MCF 10A (cell line): ENCODE results near the gene CKAP2. TPM values are rescaled to one million over a fixed set of nuclear protein-coding genes. Genes with fewer than 3 reads are reported as not detected.
A peak's percentile ranks its signal among the peaks of the same experiment; 100 is the strongest.

Source experiments
- BruUV-seq: library from RNA; stranded (reverse); fragments of 400-500 nt; replicated peaks from 2 replicates; lab custom pipeline; 2021; lab: Mats Ljungman, UMichigan
- CTCF ChIA-PET: fragments of 300-600 bp; sonication (Branson Sonifier 250); formaldehyde crosslinking; extraction: SDS; loops from one replicate; lab custom pipeline; 2021; ENCODE audit warnings: antibody characterized with exemption, inconsistent platforms; lab: Yijun Ruan, JAX
- POLR2A ChIA-PET: fragments of 300-600, 350-650 bp; sonication (Branson Sonifier 250); formaldehyde crosslinking; extraction: SDS; loops from one replicate; lab custom pipeline; 2020; ENCODE audit warnings: antibody characterized with exemption, inconsistent platforms; lab: Yijun Ruan, JAX
- DNase-seq: peaks from one replicate; pipeline ENCODE4 v3.0.0-alpha.2; 2018; ENCODE audit not compliant: unreplicated experiment
- H3K27ac Mint-ChIP-seq: one replicate; pipeline ENCODE4 v1.8.0; 2022; ENCODE audit warnings: mild to moderate bottlenecking, low read depth, mixed read lengths; ENCODE audit not compliant: unreplicated experiment
- H3K27me3 Mint-ChIP-seq: one replicate; pipeline ENCODE4 v1.8.0; 2022; ENCODE audit warnings: mixed read lengths; ENCODE audit not compliant: insufficient read depth, unreplicated experiment
- H3K36me3 Mint-ChIP-seq: one replicate; pipeline ENCODE4 v1.8.0; 2022; ENCODE audit warnings: mild to moderate bottlenecking, moderate library complexity, mixed read lengths; ENCODE audit not compliant: insufficient read depth, unreplicated experiment
- H3K4me1 Mint-ChIP-seq: one replicate; pipeline ENCODE4 v1.8.0; 2022; ENCODE audit warnings: mixed read lengths; ENCODE audit not compliant: insufficient read depth, unreplicated experiment
- H3K4me3 Mint-ChIP-seq: one replicate; pipeline ENCODE4 v1.8.0; 2022; ENCODE audit warnings: mild to moderate bottlenecking, moderate library complexity, mixed read lengths; ENCODE audit not compliant: unreplicated experiment
- H3K9me3 Mint-ChIP-seq: one replicate; pipeline ENCODE4 v1.8.0; 2022; ENCODE audit warnings: mixed read lengths; ENCODE audit not compliant: unreplicated experiment
- CTCF ChIP-seq: fragments of 200-600 bp; IDR thresholded peaks from one replicate; pipeline ENCODE4 v1.8.0; 2022; ENCODE audit warnings: antibody characterized with exemption, mild to moderate bottlenecking; ENCODE audit not compliant: unreplicated experiment
- intact Hi-C: fragments of 100-400 bp; cut with micrococcal nuclease; formaldehyde crosslinking; loops from 2 replicates; pipeline ENCODE4 v1.14.1; 2022
- total RNA-seq: library from RNA; stranded (reverse); gene quantifications from 2 replicates; pipeline ENCODE4 v1.2.3, GENCODE V29; 2022

CKAP2 gene
- total RNA-seq, 1 experiment from 2014 or later: 50.7 TPM

DNA sequence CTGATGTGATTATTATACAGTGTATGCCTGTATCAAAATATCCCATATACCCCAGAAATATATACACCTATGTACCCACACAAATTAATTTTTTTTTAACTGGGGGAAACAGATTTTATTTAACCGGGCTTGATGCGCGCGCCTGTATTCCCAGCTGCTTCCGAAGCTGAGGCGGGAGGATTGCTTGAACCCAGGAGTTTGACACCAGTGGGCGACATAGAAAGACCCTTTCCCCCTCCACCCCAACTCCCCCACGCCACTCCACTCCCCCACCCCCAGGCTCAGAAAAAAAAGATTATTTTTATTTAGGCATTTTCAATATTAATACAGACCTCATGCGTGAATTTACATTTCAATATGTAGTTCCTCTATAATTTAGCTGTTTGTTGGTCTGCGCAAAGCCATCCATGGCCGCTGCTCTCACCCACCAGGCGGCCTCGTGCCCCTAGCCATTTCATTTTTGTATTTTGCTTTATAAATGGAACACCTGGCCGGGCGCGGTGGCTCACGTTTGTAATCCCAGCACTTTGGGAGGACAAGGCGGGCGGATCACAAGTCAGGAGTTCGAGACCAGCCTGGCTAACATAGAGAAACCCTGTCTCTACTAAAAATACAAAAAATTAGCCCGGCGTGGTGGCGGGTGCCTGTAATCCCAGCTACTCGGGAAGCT is 4.0 kb upstream of the CKAP2 start:
- DNase-seq: no peak
- peak overlapping the region; percentile 94 for H3K27ac Mint-ChIP-seq
- no peak for TF ChIP-seq CTCF
- H3K36me3 Mint-ChIP-seq: peaks cover 4% of the 10 kb centered on the region
- H3K9me3 Mint-ChIP-seq: no peaks in the 10 kb centered on the region
- intact Hi-C loops: loop anchor here (2.0 to 10.0 kb wide), 7 partner anchors 36 to 449 kb away; partner anchors contain the start of gene SUGT1
- H3K27me3 Mint-ChIP-seq: no peaks in the 10 kb centered on the region
- ChIA-PET CTCF (interaction anchor here (0.6 to 7.0 kb wide), 51 partner anchors 8 to 1472 kb away, joined by 3 to 291 read pairs (median 4); partner anchors contain the start of gene THSD1), POLR2A (interaction anchor here (0.6 to 6.0 kb wide), 15 partner anchors 10 to 447 kb away, joined by 3 to 101 read pairs (median 6); partner anchors contain the start of gene THSD1)
- BruUV-seq: no TSS peak
- H3K4me3 Mint-ChIP-seq: peak overlapping the region; percentile 94
- peaks cover 18% of the 10 kb centered on the region for H3K4me1 Mint-ChIP-seq

DNA sequence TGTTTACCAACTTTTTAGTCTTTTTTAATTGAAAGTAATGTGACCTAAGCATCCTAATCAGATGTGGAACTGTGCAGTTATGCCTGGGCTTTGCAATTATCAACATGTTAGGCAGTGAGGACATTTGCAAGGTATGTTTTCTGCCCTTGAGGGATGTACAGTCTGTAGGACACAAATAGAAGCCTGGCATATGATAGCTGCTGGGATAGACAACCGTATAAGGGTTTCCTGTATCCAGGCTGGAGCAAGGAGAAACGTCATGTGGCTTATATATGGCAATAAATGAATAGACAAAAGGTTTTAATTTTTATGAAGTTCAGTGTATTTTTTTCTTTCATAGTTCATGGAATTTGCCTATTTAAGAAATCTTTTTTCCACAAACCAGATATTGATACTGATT is 2.8 kb upstream of the CKAP2 start:
- CTCF ChIA-PET: interaction anchor here (0.7 to 7.0 kb wide), 3 partner anchors 107 to 201 kb away, joined by 3 to 291 read pairs (median 4); no protein-coding TSS in a partner anchor
- no peak for DNase-seq
- intact Hi-C loops: loop anchor here (5.0 to 10.0 kb wide), 4 partner anchors 162 to 450 kb away; no protein-coding TSS in a partner anchor
- Mint-ChIP-seq H3K4me1 (peaks cover 18% of the 10 kb centered on the region), H3K27ac (no peak overlapping the region), H3K4me3 (no peak overlapping the region), H3K9me3 (no peaks in the 10 kb centered on the region), H3K36me3 (peaks cover 7% of the 10 kb centered on the region), H3K27me3 (no peaks in the 10 kb centered on the region)
- no TSS peak for BruUV-seq
- POLR2A ChIA-PET: interaction anchor here (0.9 to 6.0 kb wide), 5 partner anchors 37 to 111 kb away, joined by 4 to 82 read pairs (median 19); no protein-coding TSS in a partner anchor
- TF ChIP-seq CTCF: no peak

DNA sequence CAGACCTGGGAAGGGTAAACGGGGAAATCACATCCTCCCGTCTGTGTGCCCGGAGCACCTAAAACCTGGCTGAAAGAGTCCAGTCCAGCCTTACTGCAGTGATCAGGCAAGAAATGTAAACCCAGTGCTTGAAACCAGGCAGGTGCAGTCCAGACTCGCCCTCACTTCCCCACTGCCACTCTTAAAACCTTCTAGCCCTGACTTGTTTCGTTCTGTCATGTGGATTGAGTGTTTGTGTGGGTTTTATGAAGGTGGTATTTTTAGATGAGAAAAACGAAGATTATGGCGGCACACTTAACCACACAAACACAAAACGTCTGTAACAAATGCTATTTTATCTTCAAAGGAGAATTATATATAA is 839 bp upstream of the CKAP2 start:
- DNase-seq: peak; percentile 60
- ChIA-PET CTCF (no interaction called here), POLR2A (interaction anchor here (1.0 to 6.0 kb wide), 4 partner anchors 39 to 113 kb away, joined by 4 to 82 read pairs (median 12); no protein-coding TSS in a partner anchor)
- peak overlapping the region; percentile 93 for H3K27ac Mint-ChIP-seq
- no peaks in the 10 kb centered on the region for H3K27me3 Mint-ChIP-seq
- peaks cover 12% of the 10 kb centered on the region for H3K4me1 Mint-ChIP-seq
- H3K36me3 Mint-ChIP-seq: peaks cover 10% of the 10 kb centered on the region
- intact Hi-C loops: loop anchor here (5.0 to 10.0 kb wide), 4 partner anchors 160 to 452 kb away; no protein-coding TSS in a partner anchor
- no peaks in the 10 kb centered on the region for H3K9me3 Mint-ChIP-seq
- H3K4me3 Mint-ChIP-seq: peak overlapping the region; percentile 87
- no TSS peak for BruUV-seq
- TF ChIP-seq CTCF: no peak

DNA sequence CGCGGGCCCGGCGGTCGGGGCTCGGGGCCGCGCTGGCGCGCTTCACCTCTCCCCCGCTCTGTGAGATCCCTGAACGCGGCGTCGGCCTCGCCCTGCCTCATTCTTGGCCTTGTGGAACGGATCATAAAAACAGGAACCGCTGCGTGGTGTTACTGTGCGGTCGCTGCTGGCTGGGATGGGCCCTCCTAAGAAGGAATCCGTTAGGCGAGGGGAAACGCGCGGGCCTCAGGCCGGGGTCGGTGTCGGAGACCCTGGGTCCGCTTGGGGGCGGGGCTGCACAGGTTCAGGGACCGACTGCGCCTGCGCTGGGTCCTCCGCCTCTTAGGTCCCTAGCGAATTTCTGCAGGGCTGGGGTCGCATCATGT is 381 bp downstream of the CKAP2 start:
- BruUV-seq: no TSS peak
- no peak for TF ChIP-seq CTCF
- Mint-ChIP-seq H3K4me1 (peaks cover 14% of the 10 kb centered on the region), H3K27ac (peak overlapping the region; percentile 93), H3K36me3 (peaks cover 12% of the 10 kb centered on the region), H3K9me3 (no peaks in the 10 kb centered on the region), H3K4me3 (peak overlapping the region; percentile 87), H3K27me3 (no peaks in the 10 kb centered on the region)
- DNase-seq: peak; percentile 70
- CTCF ChIA-PET: interaction anchor here (0.6 to 1.1 kb wide), 4 partner anchors 8 to 146 kb away, joined by 3 to 4 read pairs (median 4); no protein-coding TSS in a partner anchor
- intact Hi-C loops: loop anchor here (10.0 kb wide), 2 partner anchors 159 to 349 kb away; no protein-coding TSS in a partner anchor
- POLR2A ChIA-PET: interaction anchor here (0.9 to 2.0 kb wide), 11 partner anchors 9 to 197 kb away, joined by 3 to 10 read pairs (median 6); partner anchors contain the start of gene SUGT1
